Raji (cell line): ENCODE data around the gene PPP2R5C.
A peak's percentile ranks its signal among the peaks of the same experiment; 100 is the strongest.

Experiments used
- POLR2A ChIP-seq: IDR thresholded peaks from 2 replicates; pipeline ENCODE4 v1.6.1; 2011; ENCODE audit warnings: low read depth, low read length, control low read depth; ENCODE audit not compliant: insufficient read depth

Gene PPP2R5C

GRCh38 chr14:101761032-101761880, at the start of gene PPP2R5C:
Gene PPP2R5C (plus strand): TSS chr14:101761709. CDS start chr14:101761894, 185 bp downstream.
- TF ChIP-seq POLR2A, result peak; percentile 72

- TF ChIP-seq POLR2A, result no peak
These were observed 47.7 kb upstream of the PPP2R5C start for GRCh38 chr14:101713621-101714349.

GRCh38 chr14:101714394-101714793, 47.1 kb upstream of the PPP2R5C start:
- TF ChIP-seq POLR2A, result no peak

GRCh38 chr14:101715210-101716076, 46.1 kb upstream of the PPP2R5C start:
- TF ChIP-seq POLR2A, result no peak

- TF ChIP-seq POLR2A, result no peak
These were observed 45.2 kb upstream of the PPP2R5C start for GRCh38 chr14:101716077-101716950.

GRCh38 chr14:101716956-101717662, 44.4 kb upstream of the PPP2R5C start:
- TF ChIP-seq POLR2A, result no peak

GRCh38 chr14:101717663-101718490, 43.6 kb upstream of the PPP2R5C start:
- no peak for TF ChIP-seq POLR2A

- TF ChIP-seq POLR2A, result no peak
These were observed 42.4 kb upstream of the PPP2R5C start for GRCh38 chr14:101719045-101719645.

GRCh38 chr14:101719708-101720107, 41.8 kb upstream of the PPP2R5C start:
- no peak for TF ChIP-seq POLR2A

GRCh38 chr14:101721111-101721510, 40.4 kb upstream of the PPP2R5C start:
- TF ChIP-seq POLR2A, result no peak

- no peak for TF ChIP-seq POLR2A
These were observed 39.4 kb upstream of the PPP2R5C start for GRCh38 chr14:101721951-101722661.

GRCh38 chr14:101723061-101723595, 38.4 kb upstream of the PPP2R5C start:
- TF ChIP-seq POLR2A, result no peak
